Cerebellar nuclear complex (tissue), 1 donor: ENCODE results near the gene RPL12.
"Not testable (repeated sequence)": the region's sequence is repeated elsewhere in the genome, so short reads cannot be mapped to it uniquely, and the experiment has no call there.

Source experiments
- DNase-seq, 2 experiments: peaks; one replicate each; lab custom pipeline; 2025; lab: John Stamatoyannopoulos, UW

Gene RPL12

GRCh38 chr9:127467621-127468020 lies 16.4 kb upstream of the RPL12 start:
- no peak for DNase-seq

- DNase-seq = not testable (repeated sequence)
These were observed 15.3 kb upstream of the RPL12 start for GRCh38 chr9:127466407-127466917.

GRCh38 chr9:127463911-127464310 lies 12.7 kb upstream of the RPL12 start:
- no peak for DNase-seq

GRCh38 chr9:127463382-127463781 lies 12.2 kb upstream of the RPL12 start:
- no peak for DNase-seq

GRCh38 chr9:127458921-127459320 lies 7.7 kb upstream of the RPL12 start:
- DNase-seq = no peak

GRCh38 chr9:127457191-127457878 lies 6.1 kb upstream of the RPL12 start:
- DNase-seq = no peak

- no peak for DNase-seq
These were observed 4.3 kb upstream of the RPL12 start for GRCh38 chr9:127455324-127455992.

GRCh38 chr9:127452691-127453090 lies 1.5 kb upstream of the RPL12 start:
- DNase-seq = no peak

- DNase-seq = no peak
These were observed 851 bp upstream of the RPL12 start for GRCh38 chr9:127451858-127452656.

- no peak for DNase-seq
These were observed 327 bp upstream of the RPL12 start for GRCh38 chr9:127451608-127451857.

- no peak for DNase-seq
These were observed 904 bp downstream of the RPL12 start for GRCh38 chr9:127450243-127450760.

GRCh38 chr9:127449332-127449966 lies 1.8 kb downstream of the RPL12 start:
- no peak for DNase-seq

GRCh38 chr9:127448112-127448805 lies 2.9 kb downstream of the RPL12 start:
- no peak for DNase-seq

- DNase-seq = no peak
These were observed 3.6 kb downstream of the RPL12 start for GRCh38 chr9:127447416-127448111.

GRCh38 chr9:127446713-127447415 lies 4.3 kb downstream of the RPL12 start:
- DNase-seq = no peak

GRCh38 chr9:127445851-127446712 lies 5.1 kb downstream of the RPL12 start:
- no peak for DNase-seq

- no peak for DNase-seq
These were observed 6.0 kb downstream of the RPL12 start for GRCh38 chr9:127444921-127445850.

- DNase-seq = no peak
These were observed 6.8 kb downstream of the RPL12 start for GRCh38 chr9:127444283-127444920.
